Fibroblast of gingiva (primary cell): Measurements from ENCODE around the gene ZFAND2B.
"Not testable (repeated sequence)": the region's sequence is repeated elsewhere in the genome, so short reads cannot be mapped to it uniquely, and the experiment has no call there.

Experiments
- DNase-seq: peaks from one replicate; pipeline ENCODE4 v3.0.0-alpha.2; 2011; ENCODE audit warnings: low read depth

Gene ZFAND2B

GRCh38 chr2:219250049-219250781 is 43.6 kb downstream of the ZFAND2B start:
- peak; percentile 25 for DNase-seq

- DNase-seq: peak; percentile 27
Observed at GRCh38 chr2:219251656-219252055, 45.1 kb downstream of the ZFAND2B start.

- no peak for DNase-seq
Observed at GRCh38 chr2:219252084-219252483, 45.5 kb downstream of the ZFAND2B start.

- no peak for DNase-seq
Observed at GRCh38 chr2:219252570-219252899, 46.0 kb downstream of the ZFAND2B start.

GRCh38 chr2:219252900-219253752 is 46.5 kb downstream of the ZFAND2B start, which contains the start of gene TUBA4B:
TUBA4B (plus strand) TSS chr2:219253243; CDS start chr2:219253408, 165 bp downstream.
- no peak for DNase-seq

GRCh38 chr2:219253753-219254589 is 47.4 kb downstream of the ZFAND2B start, which contains the start of gene TUBA4A:
TUBA4A (minus strand) TSS chr2:219253918; CDS start chr2:219253858, 60 bp downstream.
- DNase-seq: peak; percentile 56

GRCh38 chr2:219254590-219255201 is 48.1 kb downstream of the ZFAND2B start:
- DNase-seq: peak; percentile 15

- DNase-seq: not testable (repeated sequence)
Observed at GRCh38 chr2:219258942-219259341, 52.4 kb downstream of the ZFAND2B start.
